Upper lobe of right lung (tissue), 1 donor: ENCODE data around the gene MYO5A. TPM values are rescaled to one million over a fixed set of nuclear protein-coding genes. Genes with fewer than 3 reads are reported as not detected.

Source experiments
- ATAC-seq: fragments of 200-7000 bp; cut with Tn5 transposase; one replicate; pipeline ENCODE4 v1.9.1; 2020; ENCODE audit warnings: mild to moderate bottlenecking, moderate library complexity
- DNase-seq: peaks from one replicate; pipeline ENCODE4 v3.0.0-alpha.2; 2020
- H3K27ac ChIP-seq: fragments of 200-600 bp; one replicate; pipeline ENCODE4 v1.8.0; 2022
- H3K27me3 ChIP-seq: fragments of 200-600 bp; one replicate; pipeline ENCODE4 v1.8.0; 2022; ENCODE audit warnings: mild to moderate bottlenecking
- H3K36me3 ChIP-seq: fragments of 200-600 bp; one replicate; pipeline ENCODE4 v1.8.0; 2022
- H3K4me1 ChIP-seq: fragments of 200-600 bp; one replicate; pipeline ENCODE4 v1.8.0; 2022
- H3K4me3 ChIP-seq: fragments of 200-600 bp; one replicate; pipeline ENCODE4 v1.8.0; 2022; ENCODE audit warnings: mild to moderate bottlenecking
- H3K9me3 ChIP-seq: fragments of 200-600 bp; one replicate; pipeline ENCODE4 v1.8.0; 2022
- CTCF ChIP-seq: fragments of 200-600 bp; IDR thresholded peaks from one replicate; pipeline ENCODE4 v1.8.0; 2022; ENCODE audit warnings: antibody characterized with exemption
- intact Hi-C: fragments of 100-400 bp; cut with DNase I; formaldehyde crosslinking; loops from one replicate; pipeline ENCODE4 v1.11.0; 2022
- total RNA-seq: library from RNA; stranded (reverse); fragmentation: NEBNext Ultra II Directional; extraction: Animal tissue kit (Norgen Biotek cat#: 25700); gene quantifications from one replicate; pipeline ENCODE4 v1.2.1, GENCODE V29; 2021
- donor health status: DM: no; HTN: yes; CAD: no; lungs with severe emphysema.

MYO5A gene
- total RNA-seq, 1 donor from 2014 or later, result 26.0 TPM

GRCh38 chr15:52505151-52505550 is 23.5 kb downstream of the MYO5A start:
- TF ChIP-seq CTCF, result no peak
- Histone ChIP-seq H3K27ac (no peak overlapping the region), H3K4me3 (no peak overlapping the region), H3K27me3 (no peaks in the 10 kb centered on the region), H3K4me1 (no peaks in the 10 kb centered on the region), H3K9me3 (no peaks in the 10 kb centered on the region), H3K36me3 (no peaks in the 10 kb centered on the region)
- ATAC-seq (no peak), DNase-seq (peak; percentile 68)
- intact Hi-C loops, result no loop called here

- TF ChIP-seq CTCF, result no peak
- no peaks in the 10 kb centered on the region for H3K27me3 ChIP-seq
- no peak overlapping the region for H3K27ac ChIP-seq
- H3K4me3 ChIP-seq, result no peak overlapping the region
- ATAC-seq (peak; percentile 52), DNase-seq (no peak)
- no peaks in the 10 kb centered on the region for H3K36me3 ChIP-seq
- intact Hi-C loops, result no loop called here
- no peaks in the 10 kb centered on the region for H3K9me3 ChIP-seq
- H3K4me1 ChIP-seq, result no peaks in the 10 kb centered on the region
Measured at GRCh38 chr15:52503788-52504496, 24.7 kb downstream of the MYO5A start.

GRCh38 chr15:52502608-52503007 is 26.1 kb downstream of the MYO5A start:
- H3K27ac ChIP-seq, result no peak overlapping the region
- H3K4me3 ChIP-seq, result no peak overlapping the region
- TF ChIP-seq CTCF, result no peak
- H3K36me3 ChIP-seq, result no peaks in the 10 kb centered on the region
- ATAC-seq (no peak), DNase-seq (no peak)
- intact Hi-C loops, result no loop called here
- H3K27me3 ChIP-seq, result no peaks in the 10 kb centered on the region
- H3K9me3 ChIP-seq, result no peaks in the 10 kb centered on the region
- no peaks in the 10 kb centered on the region for H3K4me1 ChIP-seq

- H3K9me3 ChIP-seq, result no peaks in the 10 kb centered on the region
- H3K4me3 ChIP-seq, result no peak overlapping the region
- intact Hi-C loops, result no loop called here
- no peaks in the 10 kb centered on the region for H3K4me1 ChIP-seq
- ATAC-seq (no peak), DNase-seq (no peak)
- H3K27ac ChIP-seq, result no peak overlapping the region
- no peaks in the 10 kb centered on the region for H3K36me3 ChIP-seq
- TF ChIP-seq CTCF, result no peak
- H3K27me3 ChIP-seq, result no peaks in the 10 kb centered on the region
Measured at GRCh38 chr15:52499506-52499905, 29.2 kb downstream of the MYO5A start.

- intact Hi-C loops, result no loop called here
- ATAC-seq, result no peak
- Histone ChIP-seq H3K9me3 (no peaks in the 10 kb centered on the region), H3K27me3 (no peaks in the 10 kb centered on the region), H3K4me3 (no peak overlapping the region), H3K27ac (no peak overlapping the region), H3K36me3 (no peaks in the 10 kb centered on the region), H3K4me1 (no peaks in the 10 kb centered on the region)
- TF ChIP-seq CTCF, result no peak
- no peak for DNase-seq
Measured at GRCh38 chr15:52498706-52499105, 30.0 kb downstream of the MYO5A start.
